K562 (cell line): Measurements from ENCODE around the gene MANBA. TPM values are rescaled to one million over a fixed set of nuclear protein-coding genes. Genes with fewer than 3 reads are reported as not detected.

ENCODE experiments used
- ATAC-seq: fragments of 200-7000 bp; cut with Tn5 transposase; 3 replicates; pipeline ENCODE4 v1.9.1; 2020; ENCODE audit warnings: moderate library complexity
- BruUV-seq: library from RNA; stranded (reverse); fragments of 400-500 nt; replicated peaks from 2 replicates; lab custom pipeline; 2021; lab: Mats Ljungman, UMichigan
- CTCF ChIA-PET: fragments of 300-600 bp; formaldehyde crosslinking; extraction: SDS; loops from one replicate; lab custom pipeline; 2021; ENCODE audit warnings: low intra/inter-chr PET ratio; lab: Yijun Ruan, JAX
- POLR2A ChIA-PET: fragments of 300-600, 350-650 bp; sonication (Branson Sonifier 250); formaldehyde crosslinking; extraction: SDS; loops from one replicate; lab custom pipeline; 2021; ENCODE audit warnings: antibody characterized with exemption, inconsistent platforms; lab: Yijun Ruan, JAX
- DNase-seq, 4 experiments: peaks; one replicate each; pipeline versions ENCODE4 v3.0.0 to v3.0.0-alpha.2; 2011 to 2018; ENCODE audit warnings: low spot score in 3 of 4, mixed read lengths in 3 of 4; ENCODE audit errors: extremely low read depth in 1 of 4
- FAIRE-seq: peaks from 2 replicates; lab custom pipeline; 2011; peaks lifted over from hg19 to GRCh38; lab: Jason Lieb, UNC
- H2AFZ ChIP-seq: 2 replicates; pipeline ENCODE4 v1.6.0; 2011; ENCODE audit warnings: low read depth, low read length, control low read depth, inconsistent platforms
- H3K27ac ChIP-seq: fragments of 200-600 bp; 3 replicates; pipeline ENCODE4 v1.8.0; 2011; ENCODE audit warnings: low read depth, mild to moderate bottlenecking, control low read depth, inconsistent platforms, low read length, moderate library complexity, mixed read lengths; ENCODE audit errors: extremely low read depth
- H3K27me3 ChIP-seq, 2 experiments: fragments of 300-600 bp in 1 of 2; 2 replicates in 1 of 2; 3 replicates in 1 of 2; pipeline versions ENCODE4 v1.6.0 to v1.8.0; 2011; ENCODE audit warnings: inconsistent platforms in 2 of 2, low read length in 2 of 2, mild to moderate bottlenecking in 1 of 2, mixed read lengths in 1 of 2, moderate library complexity in 1 of 2; ENCODE audit not compliant: control insufficient read depth in 2 of 2, insufficient read depth in 2 of 2
- H3K36me3 ChIP-seq: fragments of 300-600 bp; 3 replicates; pipeline ENCODE4 v1.8.0; 2011; ENCODE audit warnings: mild to moderate bottlenecking, low read length, inconsistent platforms; ENCODE audit not compliant: control insufficient read depth, insufficient read depth
- H3K4me1 ChIP-seq, 2 experiments: fragments of 200-600 bp in 1 of 2; replicated peaks in 1 of 2; 2 replicates in 1 of 2; 3 replicates in 1 of 2; pipeline versions ENCODE4 v1.5.1 to v1.8.0; 2011; ENCODE audit warnings: inconsistent platforms in 2 of 2, low read length in 2 of 2, mild to moderate bottlenecking in 1 of 2, mixed read lengths in 1 of 2, moderate library complexity in 1 of 2; ENCODE audit not compliant: control insufficient read depth in 2 of 2, insufficient read depth in 2 of 2
- H3K4me2 ChIP-seq: 2 replicates; pipeline ENCODE4 v1.6.1; 2011; ENCODE audit warnings: low read length, control low read depth, inconsistent platforms, mixed read lengths; ENCODE audit not compliant: insufficient read depth
- H3K4me3 ChIP-seq: fragments of 200-600 bp; sonication (generic), shearing (Covaris generic); 2 replicates; pipeline ENCODE4 v1.5.1; 2016; ENCODE audit warnings: control low read depth, inconsistent platforms
- H3K79me2 ChIP-seq: fragments of 200-600 bp; 3 replicates; pipeline ENCODE4 v1.8.0; 2011; ENCODE audit warnings: low read length, inconsistent platforms; ENCODE audit not compliant: control insufficient read depth, insufficient read depth
- H3K9ac ChIP-seq, 2 experiments: 2 replicates each; pipeline versions ENCODE4 v1.6.0 to v1.6.1; 2011; ENCODE audit warnings: low read depth in 2 of 2, low read length in 2 of 2, control low read depth in 1 of 2, inconsistent platforms in 1 of 2, mild to moderate bottlenecking in 1 of 2, mixed read lengths in 1 of 2; ENCODE audit not compliant: insufficient read depth in 1 of 2
- H3K9me1 ChIP-seq: one replicate; pipeline ENCODE4 v1.6.0; 2011; ENCODE audit warnings: inconsistent platforms, mild to moderate bottlenecking, low read length, moderate library complexity; ENCODE audit not compliant: control insufficient read depth, insufficient read depth
- H3K9me3 ChIP-seq: replicated peaks from 2 replicates; pipeline ENCODE4 v1.5.1; 2011; ENCODE audit warnings: low read depth, low read length, inconsistent platforms; ENCODE audit not compliant: control insufficient read depth, insufficient read depth
- H4K20me1 ChIP-seq: replicated peaks from 2 replicates; pipeline ENCODE4 v1.6.1; 2011; ENCODE audit warnings: low read length, inconsistent platforms, mixed read lengths; ENCODE audit not compliant: control insufficient read depth, insufficient read depth
- EP400 ChIP-seq: fragments of 450-650 bp; IDR thresholded peaks from 2 replicates; pipeline ENCODE4 v1.6.1; 2017; ENCODE audit warnings: antibody characterized with exemption, mild to moderate bottlenecking, moderate library complexity
- HDAC1 ChIP-seq, 2 experiments: fragments of 450-650 bp; IDR thresholded peaks; 2 replicates each; pipeline ENCODE4 v1.6.1; 2016 to 2017; ENCODE audit warnings: inconsistent platforms in 1 of 2, mild to moderate bottlenecking in 1 of 2, moderate library complexity in 1 of 2
- MEIS2 ChIP-seq: fragments of 450-650 bp; IDR thresholded peaks from 2 replicates; pipeline ENCODE4 v1.6.1; 2014; ENCODE audit warnings: mild to moderate bottlenecking; ENCODE audit not compliant: partially characterized antibody
- MXI1 ChIP-seq: IDR thresholded peaks from 2 replicates; pipeline ENCODE4 v1.6.1; 2011; ENCODE audit warnings: low read depth, mild to moderate bottlenecking, improper control_type of control experiment, low read length
- RBM39 ChIP-seq: fragments of 200-400 bp; formaldehyde crosslinking; optimal IDR thresholded peaks from 2 replicates; pipeline ENCODE3; 2018; ENCODE audit warnings: low read depth, low read length
- U2AF2 ChIP-seq: fragments of 200-400 bp; formaldehyde crosslinking; optimal IDR thresholded peaks from 2 replicates; pipeline ENCODE3; 2017; ENCODE audit warnings: low read depth, mild to moderate bottlenecking, low read length
- ZNF77 ChIP-seq: fragments of 250-450 bp; sonication (Bioruptor Pico); IDR thresholded peaks from 2 replicates; pipeline ENCODE4 v1.5.0; 2020
- WGBS: fragments of 100-300 bp; shearing (Covaris generic); methylation state at CpG from one replicate; pipeline ENCODE4 v1.1.6; 2016; ENCODE audit warnings: low coverage, mixed read lengths; ENCODE audit not compliant: insufficient coverage; ENCODE audit errors: missing lambda C conversion rate; 5-methylcytosine and 5-hydroxymethylcytosine counted together
- in situ Hi-C: fragments of 300-500 bp; cut with MboI; formaldehyde crosslinking; loops from 4 replicates; pipeline ENCODE4 v1.15.0; 2018; ENCODE audit warnings: inconsistent platforms, mixed read lengths
- intact Hi-C: fragments of 100-400 bp; cut with micrococcal nuclease; formaldehyde crosslinking; loops from 2 replicates; pipeline ENCODE4 v1.14.2; 2022
- polyA plus RNA-seq, 8 experiments: library from polyadenylated mRNA; depleted of rRNA in 4 of 8; stranded (reverse) in 5 of 8; unstranded in 3 of 8; fragments of >200 nt; fragmentation: Nextera tagmentation in 2 of 8; fragmentation: Illumina TruSeq in 1 of 8; extraction: Ambion mirVana in 2 of 8; extraction: Trizol in 1 of 8; gene quantifications; 2 replicates each; pipeline versions ENCODE4 v1.2.1 to v1.2.3, GENCODE V29; 2011 to 2014; ENCODE audit warnings: inconsistent platforms in 1 of 8, missing spikeins in 1 of 8
- total RNA-seq, 7 experiments: library from RNA; depleted of rRNA in 6 of 7; stranded (reverse); fragments of >200 nt in 6 of 7; fragmentation: Illumina TruSeq in 2 of 7; extraction: Trizol in 2 of 7; gene quantifications; 2 replicates each; pipeline versions ENCODE4 v1.2.1 to v1.2.3, GENCODE V29; 2011 to 2021; ENCODE audit warnings: low replicate concordance in 1 of 7
- TF ChIP-seq, protein P1 (sequence below): fragments of 450-650 bp; IDR thresholded peaks from 2 replicates; pipeline ENCODE4 v1.6.1; 2016

MANBA gene
- total and polyA plus RNA-seq, 9 of the 15 experiments (the other 6 are each of a cell fraction or from before 2014, with no cell fraction given): 1.8 to 12.9 (median 7.7) TPM

DNA sequence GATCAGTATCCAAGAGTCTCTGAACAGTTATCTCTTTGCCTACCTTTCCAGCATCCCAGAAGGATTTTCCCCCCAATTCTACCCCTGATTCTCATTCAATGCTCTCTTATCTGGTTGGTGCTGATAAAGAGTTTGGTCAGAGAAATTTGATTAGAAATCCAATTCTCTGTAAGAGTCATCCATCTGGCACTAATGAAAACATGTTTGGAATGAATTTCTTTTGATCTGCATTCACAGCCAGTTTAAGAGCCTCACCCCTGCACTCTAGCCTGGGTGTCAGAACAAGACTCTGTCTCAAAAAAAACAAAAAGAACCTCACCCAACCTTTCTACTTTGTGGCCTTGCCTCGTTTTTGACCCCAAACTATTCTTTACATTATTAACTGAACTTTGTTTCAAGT is 122.1 kb downstream of the MANBA start:
- intact Hi-C loops: no loop called here
- H3K36me3 ChIP-seq: no peaks in the 10 kb centered on the region; the same call in 2 of the 3 replicates
- H3K4me3 ChIP-seq: no peak overlapping the region
- WGBS: 0% methylated on average over 1 of the region's 1 CpG
- no peak overlapping the region for H3K27ac ChIP-seq
- no peaks in the 10 kb centered on the region for H3K9me1 ChIP-seq
- no peaks in the 10 kb centered on the region for H4K20me1 ChIP-seq
- H3K79me2 ChIP-seq: no peaks in the 10 kb centered on the region
- no peaks in the 10 kb centered on the region for H3K9me3 ChIP-seq
- no peaks in the 10 kb centered on the region for H3K27me3 ChIP-seq
- no peak for ATAC-seq
- BruUV-seq: no TSS peak
- no peak for DNase-seq
- POLR2A ChIA-PET: no interaction called here
- no peak for FAIRE-seq
- H3K9ac ChIP-seq: no peak overlapping the region
- CTCF ChIA-PET: no interaction called here
- no peak overlapping the region for H2AFZ ChIP-seq
- in situ Hi-C loops: no loop called here
- no peak overlapping the region for H3K4me2 ChIP-seq
- TF ChIP-seq MXI1 (no peak), RBM39 (no peak), HDAC1 (IDR thresholded peaks at IDR 0.05) (no peak), U2AF2 (no peak), EP400 (no peak)
- H3K4me1 ChIP-seq: no peaks in the 10 kb centered on the region

DNA sequence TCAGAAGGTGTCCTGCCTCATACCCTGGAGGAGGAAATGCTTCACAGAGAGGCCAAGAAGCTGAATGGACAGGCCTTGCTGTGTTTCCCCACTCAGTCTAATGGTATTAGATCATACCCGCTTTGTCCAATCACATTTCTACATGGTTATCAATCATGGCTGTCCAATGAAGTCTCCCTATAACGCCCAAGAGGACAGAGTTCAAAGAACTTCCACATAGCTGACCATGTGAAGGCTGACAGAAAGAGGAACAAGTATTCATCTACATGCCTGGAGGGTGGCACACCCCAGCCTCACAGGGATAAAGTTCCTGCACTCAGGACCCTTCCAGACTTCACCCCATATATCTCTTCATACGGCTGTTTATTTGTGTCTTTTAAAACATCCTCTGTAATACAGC is 123.4 kb downstream of the MANBA start:
- no peaks in the 10 kb centered on the region for H4K20me1 ChIP-seq
- TF ChIP-seq ZNF77 (CRISPR knock-in tag) (no peak), MEIS2 (peak; percentile 60)
- TF ChIP-seq, protein P1, sequence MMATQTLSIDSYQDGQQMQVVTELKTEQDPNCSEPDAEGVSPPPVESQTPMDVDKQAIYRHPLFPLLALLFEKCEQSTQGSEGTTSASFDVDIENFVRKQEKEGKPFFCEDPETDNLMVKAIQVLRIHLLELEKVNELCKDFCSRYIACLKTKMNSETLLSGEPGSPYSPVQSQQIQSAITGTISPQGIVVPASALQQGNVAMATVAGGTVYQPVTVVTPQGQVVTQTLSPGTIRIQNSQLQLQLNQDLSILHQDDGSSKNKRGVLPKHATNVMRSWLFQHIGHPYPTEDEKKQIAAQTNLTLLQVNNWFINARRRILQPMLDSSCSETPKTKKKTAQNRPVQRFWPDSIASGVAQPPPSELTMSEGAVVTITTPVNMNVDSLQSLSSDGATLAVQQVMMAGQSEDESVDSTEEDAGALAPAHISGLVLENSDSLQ: peak; percentile 53
- no peak overlapping the region for H3K9ac ChIP-seq
- no peaks in the 10 kb centered on the region for H3K4me1 ChIP-seq
- CTCF ChIA-PET: no interaction called here
- intact Hi-C loops: no loop called here
- H3K4me2 ChIP-seq: no peak overlapping the region
- no peaks in the 10 kb centered on the region for H3K79me2 ChIP-seq
- DNase-seq (no peak), ATAC-seq (peak; percentile 51), FAIRE-seq (no peak)
- in situ Hi-C loops: no loop called here
- H3K36me3 ChIP-seq: no peaks in the 10 kb centered on the region; the same call in 2 of the 3 replicates
- no peaks in the 10 kb centered on the region for H3K9me1 ChIP-seq
- no peak overlapping the region for H2AFZ ChIP-seq
- no peak overlapping the region for H3K4me3 ChIP-seq
- H3K27me3 ChIP-seq: no peaks in the 10 kb centered on the region
- no peaks in the 10 kb centered on the region for H3K9me3 ChIP-seq
- H3K27ac ChIP-seq: no peak overlapping the region
- 46% methylated on average over 3 of the region's 3 CpGs for whole genome bisulfite sequencing
- POLR2A ChIA-PET: interaction anchor here (0.7 kb wide), 1 partner anchor 231 kb away, joined by 3 read pairs; no protein-coding TSS in a partner anchor
- BruUV-seq: no TSS peak
